Testis (tissue), 3 donors: ENCODE measurements around the gene HNRNPDL. TPM values are rescaled to one million over a fixed set of nuclear protein-coding genes. Genes with fewer than 3 reads are reported as not detected.

Experiments used
- DNase-seq: peaks from one replicate; pipeline ENCODE4 v3.0.0-alpha.2; 2019
- H3K27ac ChIP-seq, 2 donors: fragments of 200-600 bp; sonication (generic); one replicate each; pipeline ENCODE4 v1.5.1; 2019
- H3K27me3 ChIP-seq: fragments of 200-600 bp; sonication (generic); one replicate; pipeline ENCODE4 v1.5.1; 2019
- H3K36me3 ChIP-seq: fragments of 200-600 bp; sonication (generic); one replicate; pipeline ENCODE4 v1.5.1; 2017; ENCODE audit warnings: low read depth; ENCODE audit errors: missing control alignments
- H3K4me1 ChIP-seq: fragments of 200-600 bp; sonication (generic); one replicate; pipeline ENCODE4 v1.5.1; 2019
- H3K4me3 ChIP-seq, 2 donors: fragments of 200-600 bp; sonication (generic); one replicate each; pipeline ENCODE4 v1.5.1; 2017 to 2019
- H3K9me3 ChIP-seq: fragments of 200-600 bp; sonication (generic); one replicate; pipeline ENCODE4 v1.5.1; 2017
- CTCF ChIP-seq, 3 experiments: fragments of 450-650 bp in 2 of 3; fragments of 200-600 bp in 1 of 3; sonication (generic) in 1 of 3; IDR thresholded peaks; one replicate each; pipeline ENCODE4 v1.5.1; 2016 to 2019; ENCODE audit warnings: antibody characterized with exemption in 3 of 3, mild to moderate bottlenecking in 2 of 3, moderate library complexity in 1 of 3
- POLR2A ChIP-seq: fragments of 450-650 bp; IDR thresholded peaks from one replicate; pipeline ENCODE4 v1.6.1; 2017; ENCODE audit warnings: antibody characterized with exemption, mild to moderate bottlenecking, moderate library complexity
- WGBS, 2 donors: methylation state at CpG; one replicate each; pipeline ENCODE4 v1.1.5; 2018; 5-methylcytosine and 5-hydroxymethylcytosine counted together
- intact Hi-C: fragments of 100-400 bp; cut with DNase I; formaldehyde crosslinking; loops from one replicate; pipeline ENCODE4 v1.15.1; 2023; ENCODE audit warnings: low total_unique reads
- polyA plus RNA-seq: library from polyadenylated mRNA; stranded (reverse); fragments of 350-450 nt; fragmentation: Illumina TruSeq; extraction: RNeasy Lipid Tissue Mini Kit (QIAGEN cat#74804); gene quantifications from one replicate; pipeline ENCODE4 v1.2.3, GENCODE V29; 2014; ENCODE audit warnings: low read depth, low replicate concordance; ENCODE audit not compliant: insufficient read depth
- total RNA-seq, 2 donors: library from RNA; depleted of rRNA; stranded (reverse); fragments of >200 nt; gene quantifications; one replicate each; pipeline ENCODE4 v1.2.3, GENCODE V29; 2016

Gene HNRNPDL
- total and polyA plus RNA-seq, 3 donors from 2014 or later = 203 to 226 (median 218) TPM

GRCh38 chr4:82425478-82425877, 4.8 kb downstream of the HNRNPDL start:
- intact Hi-C loops = no loop called here
- WGBS, 2 donors = 83 to 90% methylated on average over 10 of the region's 10 CpGs
- no peaks in the 10 kb centered on the region for H3K27me3 ChIP-seq
- no peak for DNase-seq
- no peak overlapping the region for H3K27ac ChIP-seq
- TF ChIP-seq CTCF (IDR thresholded peaks at IDR 0.05) (no peak), POLR2A (no peak)
- peaks cover 9% of the 10 kb centered on the region for H3K4me1 ChIP-seq
- no peak overlapping the region for H3K4me3 ChIP-seq
- H3K9me3 ChIP-seq = no peaks in the 10 kb centered on the region
- H3K36me3 ChIP-seq = no peaks in the 10 kb centered on the region

- H3K27me3 ChIP-seq = no peaks in the 10 kb centered on the region
- no peak for TF ChIP-seq CTCF (IDR thresholded peaks at IDR 0.05)
- no peak for TF ChIP-seq POLR2A
- H3K4me3 ChIP-seq = no peak overlapping the region
- H3K27ac ChIP-seq = no peak overlapping the region
- intact Hi-C loops = no loop called here
- WGBS, 2 donors = 73 to 78% methylated on average over 7 of the region's 7 CpGs
- H3K9me3 ChIP-seq = no peaks in the 10 kb centered on the region
- peaks cover 9% of the 10 kb centered on the region for H3K4me1 ChIP-seq
- no peak for DNase-seq
- no peaks in the 10 kb centered on the region for H3K36me3 ChIP-seq
Observed at GRCh38 chr4:82423245-82424054, 6.8 kb downstream of the HNRNPDL start.

GRCh38 chr4:82422616-82423015, 7.6 kb downstream of the HNRNPDL start:
- H3K9me3 ChIP-seq = no peaks in the 10 kb centered on the region
- DNase-seq = no peak
- no peaks in the 10 kb centered on the region for H3K27me3 ChIP-seq
- no peak overlapping the region for H3K27ac ChIP-seq
- 85 to 86% methylated on average over 5 of the region's 5 CpGs for WGBS, 2 donors
- TF ChIP-seq CTCF (IDR thresholded peaks at IDR 0.05) (no peak), POLR2A (no peak)
- intact Hi-C loops = no loop called here
- no peaks in the 10 kb centered on the region for H3K36me3 ChIP-seq
- peaks cover 7% of the 10 kb centered on the region for H3K4me1 ChIP-seq
- no peak overlapping the region for H3K4me3 ChIP-seq

GRCh38 chr4:82421796-82422560, 8.3 kb downstream of the HNRNPDL start:
- TF ChIP-seq CTCF (IDR thresholded peaks at IDR 0.05) = no peak
- TF ChIP-seq POLR2A = no peak

More at GRCh38 chr4:82421796-82422560, 8.3 kb downstream of the HNRNPDL start:
- intact Hi-C loops = no loop called here
- Histone ChIP-seq H3K4me3 (no peak overlapping the region), H3K4me1 (peaks cover under 1% of the 10 kb centered on the region), H3K9me3 (no peaks in the 10 kb centered on the region), H3K36me3 (no peaks in the 10 kb centered on the region), H3K27me3 (no peaks in the 10 kb centered on the region), H3K27ac (no peak overlapping the region)
- WGBS, 2 donors = 85 to 89% methylated on average over 13 of the region's 13 CpGs
- DNase-seq = no peak
